Measurements from ENCODE around the gene DOC2A. TPM values are rescaled to one million over a fixed set of nuclear protein-coding genes. Genes with fewer than 3 reads are reported as not detected.

DOC2A gene
- total and polyA plus RNA-seq, 10 of the 15 experiments (the other 5 are each of a cell fraction or from before 2014, with no cell fraction given) = 0.06 to 0.17 (median 0.12) TPM; not detected in 6

DNA sequence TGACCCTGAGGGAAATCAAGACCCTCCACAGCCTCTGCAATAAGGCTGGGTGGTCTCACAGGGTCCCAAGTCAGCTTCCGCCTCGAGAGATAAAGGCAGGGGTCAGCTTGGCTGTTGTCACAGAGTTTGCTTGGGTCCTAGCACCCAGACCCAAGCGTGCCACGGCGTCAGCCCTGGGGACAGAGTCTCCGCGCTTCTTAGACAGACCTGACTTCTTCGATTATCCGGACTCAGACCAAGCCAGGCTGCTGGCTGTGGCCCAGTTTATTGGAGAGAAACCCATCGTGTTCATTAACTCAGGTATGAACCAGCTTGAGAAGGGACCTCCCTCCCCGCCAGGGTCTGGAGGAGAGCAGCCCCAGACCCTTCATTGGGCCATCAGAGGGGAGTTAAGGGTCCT, 12.8 kb upstream of the DOC2A start:
- no peak for DNase-seq (ENCODE audit: low read depth, low spot score)

More for the DNA sequence above, 12.8 kb upstream of the DOC2A start:
- intact Hi-C loops (cut with micrococcal nuclease; ENCODE audit: unreplicated experiment) = loop anchor here (5.0 to 10.0 kb wide), 3 partner anchors 119 to 321 kb away; partner anchors contain the start of genes ASPHD1 and PAGR1
- TF ChIP-seq RB1 (IDR thresholded peaks at IDR 0.05; ENCODE audit: borderline replicate concordance) = no peak
- no peak for TF ChIP-seq E4F1 (IDR thresholded peaks at IDR 0.05; ENCODE audit: borderline replicate concordance, partially characterized antibody)
- TF ChIP-seq BCL11A (IDR thresholded peaks at IDR 0.05; ENCODE audit: low read depth, low read length) = no peak
- no peak for TF ChIP-seq NRF1 (conservative IDR thresholded peaks at IDR 0.05; ENCODE audit: low read depth, low read length)
- TF ChIP-seq IKZF2 (IDR thresholded peaks at IDR 0.05) = no peak
- no peak for TF ChIP-seq TARDBP (IDR thresholded peaks at IDR 0.05; ENCODE audit: borderline replicate concordance)
- TF ChIP-seq ZSCAN29 (IDR thresholded peaks at IDR 0.05) = no peak
- no peak for TF ChIP-seq KAT2A (conservative IDR thresholded peaks at IDR 0.05; ENCODE audit: control insufficient read depth, low read depth, low read length)
- no peak for TF ChIP-seq GATAD2B (conservative IDR thresholded peaks at IDR 0.05; ENCODE audit: low read depth)
- TF ChIP-seq YY1 (IDR thresholded peaks at IDR 0.05; ENCODE audit: low read depth, low read length) = no peak
- TF ChIP-seq PRDM15 (CRISPR knock-in tag; IDR thresholded peaks at IDR 0.05) = no peak
- no peak for TF ChIP-seq ASH2L (IDR thresholded peaks at IDR 0.05; ENCODE audit: borderline replicate concordance, low read depth)
- no peak for TF ChIP-seq FOXK2 (IDR thresholded peaks at IDR 0.05)
- TF ChIP-seq CBX5 (IDR thresholded peaks at IDR 0.05; ENCODE audit: low read depth) = no peak
- no peak for TF ChIP-seq TCF12 (IDR thresholded peaks at IDR 0.05; ENCODE audit: low read depth, low read length)
- TF ChIP-seq MXI1 (IDR thresholded peaks at IDR 0.05; ENCODE audit: low read depth, low read length) = no peak
- no peak for TF ChIP-seq MTA3 (IDR thresholded peaks at IDR 0.05; ENCODE audit: borderline replicate concordance, low read length)
- no peak for TF ChIP-seq SUZ12 (IDR thresholded peaks at IDR 0.05; ENCODE audit: unreplicated experiment)
- CTCF ChIA-PET = interaction anchor here (0.7 to 1.4 kb wide), 5 partner anchors 8 to 175 kb away, joined by 3 to 6 read pairs (median 3); no protein-coding TSS in a partner anchor
- Histone ChIP-seq H3K9ac (ENCODE audit: control insufficient read depth, insufficient read depth, low read length) (no peak overlapping the region), H2AFZ (ENCODE audit: control insufficient read depth, low read depth, low read length) (no peak overlapping the region), H3K9me3 (replicated peaks; ENCODE audit: control insufficient read depth, insufficient read depth, low read length) (no peaks in the 10 kb centered on the region), H3K4me1 (ENCODE audit: control insufficient read depth, insufficient read depth, low read length) (0 out of 2 replicates have a peak, but pooled peaks cover 2% of the 10 kb centered on the region), H4K20me1 (ENCODE audit: control insufficient read depth, insufficient read depth) (no peaks in the 10 kb centered on the region; the same call in 1 of the 2 replicates), H3K27ac (ENCODE audit: control insufficient read depth, insufficient read depth) (no peak overlapping the region), H3K4me3 (no peak overlapping the region), H3K36me3 (ENCODE audit: control insufficient read depth in 2 of 2, insufficient read depth in 2 of 2, low read length in 1 of 2) (no peaks in the 10 kb centered on the region), H3K27me3 (replicated peaks in 1 of 2; ENCODE audit: control insufficient read depth in 2 of 2, insufficient read depth in 2 of 2, low read length in 1 of 2) (peaks cover 0 to 6% of the 10 kb centered on the region in 2 experiments; a peak in 2 of 4 replicates), H3K79me2 (ENCODE audit: control insufficient read depth, insufficient read depth, low read length) (no peaks in the 10 kb centered on the region), H3K4me2 (ENCODE audit: control insufficient read depth, insufficient read depth) (no peak overlapping the region)
- BruUV-seq (replicated peaks) = no TSS peak
- SMC1A ChIA-PET (ENCODE audit: uncharacterized antibody, unreplicated experiment) = interaction anchor here (1.2 kb wide), 1 partner anchor 9 kb away, joined by 3 read pairs; no protein-coding TSS in a partner anchor
- no peak for ATAC-seq
- FAIRE-seq = no peak
- 31% methylated on average over 11 of the region's 11 CpGs for WGBS (ENCODE audit: insufficient coverage, insufficient replicate concordance, low lambda C conversion rate, missing lambda C conversion rate)
- in situ Hi-C loops (cut with MboI) = loop anchor here (25.0 kb wide), 1 partner anchor 911 kb away; no protein-coding TSS in a partner anchor
- POLR2A ChIA-PET = no interaction called here
- RAD21 ChIA-PET (ENCODE audit: unreplicated experiment) = no interaction called here

All from GM12878 (cell line).